SU-DHL-6 (cell line): ENCODE measurements around the gene TFG.

ENCODE experiments used
- H2AFZ ChIP-seq: fragments of 200-600 bp; sonication (generic); 2 replicates; pipeline ENCODE4 v1.6.1; 2014; ENCODE audit warnings: low read depth, mild to moderate bottlenecking, moderate library complexity, mixed read lengths, antibody characterized with exemption, low read length; ENCODE audit not compliant: severe bottlenecking
- H3F3A ChIP-seq: fragments of 200-600 bp; shearing (Covaris generic); 2 replicates; pipeline ENCODE4 v1.6.0; 2016; ENCODE audit warnings: antibody characterized with exemption, mild to moderate bottlenecking; ENCODE audit not compliant: insufficient read depth
- H3K27ac ChIP-seq: fragments of 200-600 bp; sonication (generic); 2 replicates; pipeline ENCODE4 v1.5.1; 2016; ENCODE audit warnings: low read depth, mild to moderate bottlenecking, low read length, moderate library complexity, mixed read lengths
- H3K27me3 ChIP-seq: fragments of 200-600 bp; sonication (generic), shearing (Covaris generic); 2 replicates; pipeline ENCODE4 v1.6.0; 2014; ENCODE audit warnings: mild to moderate bottlenecking, low read length
- H3K36me3 ChIP-seq: fragments of 200-600 bp; sonication (generic); 2 replicates; pipeline ENCODE4 v1.6.1; 2014; ENCODE audit warnings: mild to moderate bottlenecking, low read length, mixed read lengths
- H3K4me2 ChIP-seq: fragments of 300-600, 200-600 bp; shearing (Covaris generic), sonication (generic); 2 replicates; pipeline ENCODE4 v1.6.0; 2014; ENCODE audit warnings: low read length, low read depth, mild to moderate bottlenecking; ENCODE audit not compliant: poor library complexity, severe bottlenecking
- H3K4me3 ChIP-seq: fragments of 200-600 bp; sonication (generic); 2 replicates; pipeline ENCODE4 v1.5.1; 2014; ENCODE audit warnings: antibody characterized with exemption, low read length, mild to moderate bottlenecking, mixed read lengths; ENCODE audit not compliant: insufficient read depth, poor library complexity, severe bottlenecking
- H3K79me2 ChIP-seq: fragments of 200-600 bp; sonication (generic); 2 replicates; pipeline ENCODE4 v1.6.1; 2014; ENCODE audit warnings: mild to moderate bottlenecking, low read length, moderate library complexity; ENCODE audit not compliant: insufficient read depth
- H3K9ac ChIP-seq: fragments of 200-600 bp; sonication (generic); 2 replicates; pipeline ENCODE4 v1.7.0; 2014; ENCODE audit warnings: mild to moderate bottlenecking, low read length
- H3K9me2 ChIP-seq: fragments of 200-600 bp; sonication (generic); replicated peaks from 2 replicates; pipeline ENCODE4 v1.6.1; 2014; ENCODE audit warnings: low read length; ENCODE audit not compliant: insufficient read depth
- H3K9me3 ChIP-seq: fragments of 200-600 bp; sonication (generic); 2 replicates; pipeline ENCODE4 v1.6.1; 2014; ENCODE audit warnings: low read length, mixed read lengths; ENCODE audit not compliant: insufficient read depth
- H4K20me1 ChIP-seq: fragments of 200-600 bp; sonication (generic); 2 replicates; pipeline ENCODE4 v1.6.1; 2014; ENCODE audit warnings: low read depth, mild to moderate bottlenecking, antibody characterized with exemption, low read length, moderate library complexity, mixed read lengths
- CTCF ChIP-seq: fragments of 200-600 bp; sonication (generic); IDR thresholded peaks from one replicate; pipeline ENCODE4 v1.5.1; 2017; ENCODE audit warnings: antibody characterized with exemption, mild to moderate bottlenecking, low read length, moderate library complexity; ENCODE audit not compliant: insufficient read depth, poor library complexity, severe bottlenecking
- EZH2phosphoT487 ChIP-seq: fragments of 200-600 bp; sonication (generic), shearing (Covaris generic); conservative IDR thresholded peaks from 2 replicates; pipeline ENCODE4 v1.6.1; 2018; ENCODE audit warnings: mild to moderate bottlenecking, antibody characterized with exemption, low read length, moderate library complexity, mixed read lengths

TFG gene

GRCh38 chr3:100726706-100727105, 17.4 kb downstream of the TFG start:
- H3K4me3 ChIP-seq: no peak overlapping the region
- H4K20me1 ChIP-seq: no peaks in the 10 kb centered on the region
- H3K4me2 ChIP-seq: no peak overlapping the region
- peaks cover 34% of the 10 kb centered on the region for H3K36me3 ChIP-seq
- H3K9ac ChIP-seq: no peak overlapping the region
- H2AFZ ChIP-seq: no peak overlapping the region
- H3F3A ChIP-seq: peaks cover 11% of the 10 kb centered on the region; the same call in 1 of the 2 replicates
- peaks cover 3% of the 10 kb centered on the region; the same call in 1 of the 2 replicates for H3K79me2 ChIP-seq
- H3K27ac ChIP-seq: no peak overlapping the region
- H3K27me3 ChIP-seq: no peaks in the 10 kb centered on the region
- TF ChIP-seq EZH2phosphoT487 (no peak), CTCF (no peak)
- H3K9me3 ChIP-seq: no peaks in the 10 kb centered on the region
- H3K9me2 ChIP-seq: no peaks in the 10 kb centered on the region

GRCh38 chr3:100730524-100730923, 21.2 kb downstream of the TFG start:
- H3K27ac ChIP-seq: no peak overlapping the region
- H3K4me3 ChIP-seq: no peak overlapping the region
- H3K36me3 ChIP-seq: peaks cover 46% of the 10 kb centered on the region
- no peak overlapping the region for H2AFZ ChIP-seq
- peaks cover 7% of the 10 kb centered on the region; the same call in 1 of the 2 replicates for H3K79me2 ChIP-seq
- H4K20me1 ChIP-seq: 0 out of 2 replicates have a peak, but pooled peaks cover 5% of the 10 kb centered on the region
- H3K9me2 ChIP-seq: no peaks in the 10 kb centered on the region
- no peak overlapping the region for H3K9ac ChIP-seq
- no peak overlapping the region for H3K4me2 ChIP-seq
- TF ChIP-seq CTCF (no peak), EZH2phosphoT487 (no peak)
- no peaks in the 10 kb centered on the region for H3K9me3 ChIP-seq
- peaks cover 12% of the 10 kb centered on the region; the same call in 1 of the 2 replicates for H3F3A ChIP-seq
- H3K27me3 ChIP-seq: no peaks in the 10 kb centered on the region

GRCh38 chr3:100732435-100732834, 23.1 kb downstream of the TFG start:
- H3K9me3 ChIP-seq: no peaks in the 10 kb centered on the region
- H3K79me2 ChIP-seq: peaks cover 7% of the 10 kb centered on the region; the same call in 1 of the 2 replicates
- no peak overlapping the region for H3K9ac ChIP-seq
- H3K9me2 ChIP-seq: no peaks in the 10 kb centered on the region
- no peak overlapping the region for H3K4me2 ChIP-seq
- H4K20me1 ChIP-seq: 0 out of 2 replicates have a peak, but pooled peaks cover 5% of the 10 kb centered on the region
- H2AFZ ChIP-seq: no peak overlapping the region
- H3F3A ChIP-seq: peaks cover 12% of the 10 kb centered on the region; the same call in 1 of the 2 replicates
- H3K27ac ChIP-seq: no peak overlapping the region
- H3K4me3 ChIP-seq: no peak overlapping the region
- TF ChIP-seq CTCF (no peak), EZH2phosphoT487 (no peak)
- no peaks in the 10 kb centered on the region for H3K27me3 ChIP-seq
- peaks cover 62% of the 10 kb centered on the region for H3K36me3 ChIP-seq
